Adrenal gland (tissue), 5 donors: ENCODE measurements around the gene DMAC2L.

Source experiments
- CTCF ChIP-seq, 6 experiments: fragments of 450-650 bp in 4 of 6; fragments of 200-600 bp in 2 of 6; sonication (generic) in 1 of 6; IDR thresholded peaks; 1 replicate in 5 of 6; 2 replicates in 1 of 6; pipeline versions ENCODE4 v1.5.1 to v1.8.0; 2016 to 2021; ENCODE audit warnings: antibody characterized with exemption in 6 of 6, mild to moderate bottlenecking in 2 of 6, moderate library complexity in 1 of 6
- POLR2A ChIP-seq, 2 donors: fragments of 450-650 bp; IDR thresholded peaks; one replicate each; pipeline ENCODE4 v1.6.1; 2017; ENCODE audit warnings: antibody characterized with exemption in 2 of 2, mild to moderate bottlenecking in 2 of 2, moderate library complexity in 1 of 2
- donor health status: DM: no; HTN: no; CAD: no.

GRCh38 chr14:50373959-50374358 is 61.8 kb downstream of the DMAC2L start:
- TF ChIP-seq POLR2A (IDR thresholded peaks at IDR 0.05) (no peak), CTCF (IDR thresholded peaks at IDR 0.05) (no peak)
